HG02642 (cell line): ENCODE data around the gene COX5B.
A peak's percentile ranks its signal among the peaks of the same experiment; 100 is the strongest.

Source experiments
- ATAC-seq: cut with Tn5 transposase; IDR thresholded peaks from one replicate; pipeline ENCODE4 v1.9.1; 2021; ENCODE audit warnings: mild to moderate bottlenecking; ENCODE audit not compliant: unreplicated experiment, poor library complexity

Gene COX5B

DNA sequence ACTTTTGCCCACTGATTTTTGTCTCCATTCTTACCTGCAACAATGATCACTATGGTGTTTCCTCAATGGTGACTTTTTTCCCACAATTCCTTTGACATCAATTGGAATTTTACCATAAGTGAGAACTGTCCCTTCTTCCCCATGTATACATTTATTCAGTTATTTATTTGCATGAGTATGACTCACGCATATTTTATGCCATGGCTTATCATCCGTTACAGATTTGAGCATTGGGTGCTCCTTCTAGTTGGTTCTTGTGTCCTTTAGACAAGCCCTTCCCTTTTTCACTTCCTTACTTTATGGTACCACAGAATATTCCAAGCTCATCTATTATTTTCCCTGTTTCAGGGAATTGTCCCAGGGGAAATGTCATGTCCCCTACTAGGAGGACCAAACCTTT is 7.6 kb downstream of the COX5B start:
- ATAC-seq = no peak

- ATAC-seq = no peak
These were observed 8.0 kb downstream of the COX5B start for GRCh38 chr2:97653874-97654273.

- no peak for ATAC-seq
These were observed 8.4 kb downstream of the COX5B start for GRCh38 chr2:97654309-97654708.

DNA sequence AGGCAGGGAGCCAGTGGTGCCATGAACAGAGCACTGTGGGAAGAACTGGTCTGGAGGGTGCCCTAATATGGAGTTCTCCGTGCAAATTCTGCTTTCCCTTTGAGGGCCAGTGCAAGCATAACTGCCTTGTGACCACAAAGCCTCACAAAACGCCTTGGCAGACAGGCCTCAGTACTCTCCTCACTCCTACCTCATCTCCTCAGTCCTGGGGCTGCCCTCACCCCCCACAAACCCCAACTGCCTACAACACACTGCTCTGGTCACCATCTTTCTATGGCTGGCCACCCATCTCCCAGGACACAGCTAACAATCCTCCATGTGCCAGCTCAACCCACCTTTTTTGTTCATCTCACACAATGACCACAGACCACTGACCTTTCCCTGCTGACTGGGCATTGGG is 8.9 kb downstream of the COX5B start:
- ATAC-seq = no peak

DNA sequence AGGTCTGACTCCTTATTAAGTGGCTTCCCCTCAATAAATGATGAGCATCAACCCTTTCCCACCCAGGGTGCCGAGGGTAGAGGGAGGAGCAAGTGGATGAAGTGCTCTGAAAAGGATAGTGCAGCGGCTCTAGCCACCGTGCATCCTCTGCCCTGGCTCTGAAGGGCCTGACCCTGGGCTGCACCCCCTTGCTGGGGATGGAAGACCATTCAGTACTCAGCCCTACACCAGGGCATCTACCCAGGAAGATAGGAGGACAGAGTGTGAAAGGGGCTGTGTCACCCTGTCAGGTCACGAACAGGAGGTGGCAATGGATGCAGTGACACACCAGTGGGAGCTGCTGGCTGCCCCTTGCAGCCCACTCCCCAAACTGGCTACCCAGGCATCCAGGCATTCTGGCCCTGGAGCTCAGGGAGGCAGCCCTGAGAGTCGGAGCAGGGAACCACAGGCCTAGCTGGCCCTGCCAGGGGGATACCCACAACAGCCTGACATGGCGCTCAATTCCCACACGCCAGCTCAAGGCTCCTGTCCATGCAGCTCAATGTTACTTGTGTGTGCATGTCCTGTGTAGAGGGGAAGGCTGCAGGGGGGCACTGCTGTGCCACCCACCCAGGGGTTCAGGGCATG is 10.4 kb downstream of the COX5B start:
- no peak for ATAC-seq

- ATAC-seq = no peak
These were observed 11.2 kb downstream of the COX5B start for GRCh38 chr2:97656905-97657587.

GRCh38 chr2:97657986-97658690 is 12.3 kb downstream of the COX5B start:
- ATAC-seq = no peak

DNA sequence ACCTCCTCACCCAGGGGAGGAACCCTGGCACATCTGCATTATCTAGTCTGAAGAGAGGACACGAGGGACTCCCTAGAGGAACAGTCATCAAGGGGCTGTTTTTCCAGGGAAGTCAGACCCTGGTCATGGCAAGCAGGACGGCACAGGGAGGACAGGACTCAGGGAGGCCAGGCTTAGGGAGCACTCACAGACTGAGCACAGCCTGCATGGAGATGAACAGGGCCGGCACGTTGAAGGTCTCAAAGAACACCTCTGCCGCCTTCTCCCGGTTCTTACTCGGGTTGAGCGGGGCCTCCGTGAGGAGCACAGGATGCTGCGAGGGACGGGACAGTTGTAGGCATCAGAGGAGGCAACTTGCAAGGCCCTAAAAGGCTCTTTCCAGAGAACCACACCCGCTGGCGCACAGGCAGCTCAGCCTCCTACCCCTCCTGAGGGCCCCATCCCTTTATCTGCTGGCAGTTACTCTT is 12.9 kb downstream of the COX5B start:
- no peak for ATAC-seq

- no peak for ATAC-seq
These were observed 13.6 kb downstream of the COX5B start for GRCh38 chr2:97659256-97660043.

DNA sequence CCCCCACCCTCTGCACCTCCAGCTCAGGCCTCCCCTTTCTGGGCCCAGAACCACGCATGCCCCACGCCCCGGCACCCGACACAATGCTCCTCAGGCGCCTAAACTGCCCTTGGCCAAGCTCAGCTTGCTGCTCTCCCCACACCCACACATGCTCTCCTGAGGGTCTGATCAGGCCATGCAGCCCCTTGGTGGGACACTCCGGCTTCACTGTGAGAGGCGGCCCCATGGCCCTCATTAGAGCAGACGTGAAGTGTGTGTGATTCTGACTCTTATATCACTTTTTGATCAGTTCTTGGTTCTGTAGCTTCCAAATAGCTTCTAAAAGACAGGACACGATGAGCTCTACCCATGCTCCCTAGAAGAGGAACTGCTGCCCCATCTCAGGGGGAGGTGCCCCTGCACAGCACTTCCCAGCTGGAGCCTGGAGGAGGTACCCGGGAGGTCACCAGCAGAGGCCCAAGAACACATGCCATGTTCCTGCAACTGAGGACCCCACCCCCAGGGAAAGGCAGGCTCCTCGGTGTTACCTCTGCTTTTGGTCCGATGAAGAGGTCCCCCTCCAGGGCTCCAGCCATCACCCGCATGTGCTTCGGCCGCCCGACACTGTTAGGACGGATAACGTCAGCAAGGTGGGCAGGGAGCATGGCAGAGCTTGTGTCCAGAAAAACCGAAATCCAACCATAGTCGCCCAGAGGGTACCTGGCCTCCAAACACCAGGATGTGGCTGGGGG is 14.3 kb downstream of the COX5B start:
- ATAC-seq = no peak

DNA sequence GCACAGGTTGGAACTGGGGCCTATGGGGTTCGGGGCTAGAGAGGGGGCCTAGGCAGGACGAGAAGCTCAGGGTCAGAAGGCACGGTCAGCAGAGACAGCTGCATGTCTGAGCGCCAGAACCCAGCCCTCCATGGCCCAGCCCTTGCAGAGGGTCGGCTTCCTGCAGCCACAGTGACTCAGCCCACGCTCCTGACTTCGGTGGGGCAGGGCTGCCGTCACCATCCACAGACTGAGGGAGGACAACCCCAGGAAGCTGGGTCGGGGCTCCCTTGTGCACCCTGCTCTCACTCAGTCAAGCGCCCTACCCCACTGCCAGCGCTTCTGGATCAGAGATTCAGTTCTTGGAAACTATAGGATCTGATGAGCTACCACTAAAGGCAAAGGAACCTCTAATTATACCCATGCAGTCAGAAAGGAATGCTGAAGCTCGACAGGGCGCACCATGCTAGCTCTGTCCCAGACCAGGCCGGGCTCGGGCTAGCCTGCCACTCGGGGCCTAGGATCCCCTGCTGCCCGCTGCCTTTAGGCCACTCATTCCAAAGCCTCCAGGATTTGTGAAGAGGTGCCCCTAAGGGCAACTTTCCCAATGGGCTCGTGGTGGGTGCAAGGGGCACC is 15.0 kb downstream of the COX5B start:
- no peak for ATAC-seq

- no peak for ATAC-seq
These were observed 16.1 kb downstream of the COX5B start for GRCh38 chr2:97661927-97662326.

DNA sequence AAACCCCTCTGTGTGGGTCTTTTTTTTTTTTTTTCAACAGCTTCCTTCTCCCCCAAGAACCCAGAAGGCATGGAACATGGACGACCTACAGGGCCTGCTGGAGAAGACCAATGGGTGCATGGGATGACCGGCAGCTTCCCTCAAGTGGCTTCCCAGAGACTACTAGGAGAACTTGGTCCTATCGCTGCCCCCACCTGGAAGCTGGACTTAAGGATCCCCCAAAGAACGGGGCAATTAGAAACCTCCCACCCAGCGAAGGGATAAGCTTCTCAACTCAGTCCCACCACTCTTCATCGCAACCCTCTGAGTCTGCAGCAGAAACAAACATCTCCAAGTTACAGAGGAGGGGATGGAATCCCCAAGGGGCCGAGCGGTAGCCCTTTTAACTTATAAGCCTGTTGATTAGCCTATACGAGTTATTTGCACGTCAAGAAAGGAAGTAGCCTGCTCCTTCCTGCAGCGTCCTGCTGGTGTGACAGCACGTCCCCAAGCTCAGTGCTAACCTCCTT is 16.6 kb downstream of the COX5B start:
- ATAC-seq = no peak

GRCh38 chr2:97662895-97663625 is 17.2 kb downstream of the COX5B start:
- ATAC-seq = peak; percentile 54

- ATAC-seq = no peak
These were observed 17.7 kb downstream of the COX5B start for GRCh38 chr2:97663626-97663961.

DNA sequence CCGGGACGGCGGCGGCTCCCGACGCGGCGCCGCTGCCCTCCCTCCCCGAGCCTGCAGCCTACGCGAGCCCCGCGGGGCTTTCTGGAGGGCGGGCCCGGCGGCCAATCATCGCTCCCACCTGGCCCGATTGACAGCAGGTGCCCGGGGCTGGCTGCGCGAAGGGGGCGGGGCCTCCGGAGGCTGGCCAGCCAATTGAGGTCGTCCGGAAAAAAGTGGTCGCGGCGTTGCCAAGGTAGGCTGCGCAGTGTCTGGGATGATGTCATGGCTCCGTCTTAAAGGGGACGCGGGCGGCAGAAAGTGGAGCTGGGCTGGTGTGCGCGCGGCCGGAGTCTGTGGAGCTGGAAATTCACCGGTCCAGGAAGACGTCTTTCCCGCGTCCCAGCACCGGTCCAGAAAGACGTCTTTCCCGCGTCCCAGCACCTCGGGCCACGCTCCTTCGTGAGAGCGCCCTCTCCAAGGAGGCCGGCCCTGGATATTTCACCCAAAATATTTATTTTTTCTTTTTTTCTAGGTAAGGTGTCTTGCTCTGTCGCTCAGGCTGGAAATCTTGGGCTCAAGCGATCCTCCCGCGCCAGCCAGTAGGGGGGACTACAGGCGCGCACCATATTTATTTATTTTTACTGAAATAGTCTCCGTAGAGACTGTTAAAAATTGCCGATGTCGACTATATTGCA is 18.2 kb downstream of the COX5B start, which contains the start of gene ACTR1B:
TSS of gene ACTR1B (minus strand) at position 83 of the 674 bp plus-strand sequence. CDS start 154 bp downstream, outside the sequence.
- peak; percentile 87 for ATAC-seq

DNA sequence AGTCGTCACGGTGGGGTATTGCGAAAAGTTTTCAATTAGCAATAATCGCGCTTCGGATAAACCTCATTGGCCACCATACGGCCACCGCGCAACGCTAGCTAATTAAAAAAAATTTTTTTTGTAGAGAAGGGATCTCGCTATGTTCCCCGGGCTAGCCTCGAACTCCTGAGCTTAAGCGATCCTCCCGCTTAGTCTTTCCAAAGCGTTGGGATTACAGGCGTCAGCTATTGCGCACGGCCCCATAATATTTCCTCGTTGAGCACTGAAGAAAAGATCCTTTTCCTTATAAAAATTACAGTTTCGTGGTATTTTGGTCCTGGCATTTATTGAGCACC is 18.7 kb downstream of the COX5B start:
- no peak for ATAC-seq

DNA sequence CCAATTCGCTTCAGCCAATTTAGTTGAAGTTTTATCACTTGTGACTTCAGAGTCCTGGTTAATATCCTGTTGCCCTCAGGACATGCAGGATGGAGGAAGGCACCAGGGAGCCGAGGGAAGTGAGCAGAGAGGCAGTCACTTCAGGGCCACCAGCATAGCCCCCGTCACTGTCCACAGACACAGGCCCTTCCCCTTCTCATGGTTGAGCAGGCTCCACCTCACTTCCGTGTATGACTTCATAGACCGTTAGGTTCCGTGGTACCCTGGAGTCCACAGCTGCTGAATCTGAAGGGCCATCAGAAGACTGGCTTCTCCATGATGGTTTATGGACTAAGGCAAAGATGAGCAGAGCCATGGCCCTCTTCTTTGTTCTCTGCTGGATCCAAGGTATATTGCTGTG is 23.6 kb downstream of the COX5B start, which contains the start of gene C2orf92:
TSS of gene C2orf92 (plus strand) at position 266 of the 400 bp plus-strand sequence. CDS start at position 342, 76 bp downstream.
- ATAC-seq = no peak
